ENCODE results near the gene ELOA. TPM values are rescaled to one million over a fixed set of nuclear protein-coding genes. Genes with fewer than 3 reads are reported as not detected.
A peak's percentile ranks its signal among the peaks of the same experiment; 100 is the strongest.

ELOA gene
- polyA plus RNA-seq, 2 of the 4 experiments (the other 2 are of a cell fraction) = 16.4 to 18.4 TPM

GRCh38 chr1:23788695-23789094 lies 45.4 kb downstream of the ELOA start:
- whole genome bisulfite sequencing (ENCODE audit: missing lambda C conversion rate) = 88% methylated on average over 3 of the region's 3 CpGs
- peak overlapping the region; percentile 97; the same call in 1 of the 3 replicates for H3K4me2 ChIP-seq
- no peaks in the 10 kb centered on the region for H3K9me3 ChIP-seq
- H3K4me3 ChIP-seq = no peak overlapping the region
- ATAC-seq (no peak), DNase-seq (ENCODE audit: low read depth in 1 of 2, low spot score in 1 of 2) (no peak), FAIRE-seq (no peak)
- ChIA-PET CTCF (interaction anchor here (0.6 to 1.7 kb wide), 4 partner anchors 8 to 128 kb away, joined by 3 to 6 read pairs (median 4); no protein-coding TSS in a partner anchor), POLR2A (interaction anchor here (1.1 to 1.4 kb wide), 2 partner anchors 10 kb away, joined by 3 to 8 read pairs; partner anchors contain the start of gene PITHD1)
- TF ChIP-seq KDM5A (IDR thresholded peaks at IDR 0.05) (no peak), EHF (CRISPR knock-in tag; IDR thresholded peaks at IDR 0.05) (no peak), BCL3 (IDR thresholded peaks at IDR 0.05) (no peak), CEBPB (IDR thresholded peaks at IDR 0.05) (peak in 1 of 2 experiments; percentile 6; a peak in 1 of 4 replicates)
- peak overlapping the region in 1 of 2 experiments; percentile 93; a peak in 1 of 6 replicates for H3K27ac ChIP-seq
- peaks cover 37% of the 10 kb centered on the region for H3K4me1 ChIP-seq

GRCh38 chr1:23790696-23791515 lies 47.6 kb downstream of the ELOA start, which contains the start of gene LYPLA2:
LYPLA2 (plus strand) TSS chr1:23791145; CDS start chr1:23792683, 1,538 bp downstream.
- CTCF ChIA-PET = interaction anchor here (0.6 to 2.3 kb wide), 6 partner anchors 12 to 126 kb away, joined by 3 to 8 read pairs (median 4); partner anchors contain the start of gene PITHD1
- Histone ChIP-seq H3K27ac (peak within 1 kb of the TSS; percentile 93 to 98), H3K4me2 (peak within 1 kb of the TSS; percentile 97), H3K4me1 (peaks cover 40% of the 10 kb centered on the region), H3K4me3 (peak within 1 kb of the TSS; percentile 87), H3K9me3 (no peaks in the 10 kb centered on the region)
- peak in 1 of 2 experiments; percentile 71; a peak in 3 of 5 replicates for TF ChIP-seq JUN (IDR thresholded peaks at IDR 0.05)
- no peak for TF ChIP-seq MAFK (IDR thresholded peaks at IDR 0.05; ENCODE audit: partially characterized antibody)
- no peak for TF ChIP-seq REST (IDR thresholded peaks at IDR 0.05)
- peak; percentile 31; the same call in 1 of the 2 replicates for TF ChIP-seq E2F6 (IDR thresholded peaks at IDR 0.05; ENCODE audit: borderline replicate concordance, low read depth)
- TF ChIP-seq HOXA7 (CRISPR knock-in tag; IDR thresholded peaks at IDR 0.05) = no peak
- TF ChIP-seq POLR2A (IDR thresholded peaks at IDR 0.05; ENCODE audit: low read length) = peak; percentile 28; the same call in 1 of the 2 replicates
- peak; percentile 16; the same call in 1 of the 2 replicates for TF ChIP-seq PBX3 (IDR thresholded peaks at IDR 0.05)
- no peak for TF ChIP-seq CBX8 (IDR thresholded peaks at IDR 0.05)
- peak; percentile 57 for TF ChIP-seq MAX (IDR thresholded peaks at IDR 0.05)
- TF ChIP-seq EHF (CRISPR knock-in tag; IDR thresholded peaks at IDR 0.05) = no peak
- POLR2A ChIA-PET = interaction anchor here (0.7 to 2.5 kb wide), 4 partner anchors 10 to 99 kb away, joined by 3 to 19 read pairs (median 7); partner anchors contain the start of genes GALE, PITHD1 and RPL11
- ATAC-seq (peak; percentile 81 to 90), DNase-seq (ENCODE audit: low read depth in 1 of 2, low spot score in 1 of 2) (peak; percentile 83), FAIRE-seq (no peak)
- WGBS (ENCODE audit: missing lambda C conversion rate) = 0% methylated on average over 12 of the region's 47 CpGs

All from A549 (cell line).